AML-193 (cell line): ENCODE data around the gene CYP4V2.
"Not testable (repeated sequence)": the region's sequence is repeated elsewhere in the genome, so short reads cannot be mapped to it uniquely, and the experiment has no call there.

ENCODE experiments used
- DNase-seq, 2 experiments: peaks; one replicate each; lab custom pipeline; 2025; lab: John Stamatoyannopoulos, UW

The CYP4V2 gene

DNA sequence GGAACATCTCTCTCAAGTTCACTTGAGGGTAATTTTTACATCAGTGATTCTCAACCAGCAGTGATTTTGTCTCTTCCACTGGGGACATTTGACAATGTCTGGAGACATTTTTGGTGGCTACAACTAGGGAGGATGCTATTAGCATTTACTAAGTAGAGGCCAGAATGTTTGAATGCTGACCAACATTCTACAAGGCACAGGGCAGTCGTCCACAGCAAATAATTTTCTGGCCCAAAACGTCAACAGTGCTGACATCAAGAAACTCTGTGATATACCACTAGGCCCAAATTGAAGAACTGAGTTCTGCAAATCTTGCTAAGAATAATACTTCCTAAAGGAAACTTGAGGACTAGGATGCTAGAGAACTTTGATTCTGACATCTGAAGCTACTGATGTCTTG lies 43.0 kb downstream of the CYP4V2 start:
- DNase-seq: no peak

DNA sequence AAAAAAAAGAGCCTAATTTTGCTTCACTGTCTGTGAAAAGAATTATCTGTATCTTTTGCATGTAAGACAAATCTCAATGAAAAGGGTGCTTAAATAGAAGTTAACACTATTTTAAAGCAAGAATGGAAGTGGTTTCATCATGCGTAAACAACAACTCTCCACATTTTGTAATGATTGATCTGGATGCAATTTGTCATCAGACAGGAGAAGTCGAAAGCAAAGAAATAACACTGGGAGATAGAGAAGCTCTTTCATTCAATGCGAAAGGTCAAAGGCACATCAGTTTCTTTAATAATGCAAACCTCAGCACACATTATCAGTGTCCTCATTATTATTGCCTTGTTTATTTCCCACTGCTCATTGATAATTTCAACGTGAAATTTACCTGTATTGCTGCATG lies 44.8 kb downstream of the CYP4V2 start:
- no peak for DNase-seq

DNA sequence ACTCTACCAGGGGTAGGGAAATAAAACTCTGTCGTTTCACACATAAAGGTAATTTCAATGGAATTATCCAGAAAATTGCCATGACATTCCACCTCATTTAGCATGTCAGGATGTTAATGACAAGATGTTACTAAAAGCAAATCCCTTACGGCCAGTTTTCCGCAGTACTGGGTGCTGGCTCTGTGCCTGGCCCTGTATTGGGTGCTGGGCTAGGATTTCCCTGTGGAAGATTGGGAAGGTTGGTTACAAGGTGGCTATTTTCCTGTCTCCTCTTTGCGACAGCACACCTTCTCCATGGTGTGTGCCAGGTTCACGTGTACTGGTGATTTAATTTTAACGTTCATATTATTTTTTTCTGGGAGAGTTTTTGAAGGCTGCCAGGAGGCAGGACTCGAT lies 49.1 kb downstream of the CYP4V2 start:
- no peak for DNase-seq

DNA sequence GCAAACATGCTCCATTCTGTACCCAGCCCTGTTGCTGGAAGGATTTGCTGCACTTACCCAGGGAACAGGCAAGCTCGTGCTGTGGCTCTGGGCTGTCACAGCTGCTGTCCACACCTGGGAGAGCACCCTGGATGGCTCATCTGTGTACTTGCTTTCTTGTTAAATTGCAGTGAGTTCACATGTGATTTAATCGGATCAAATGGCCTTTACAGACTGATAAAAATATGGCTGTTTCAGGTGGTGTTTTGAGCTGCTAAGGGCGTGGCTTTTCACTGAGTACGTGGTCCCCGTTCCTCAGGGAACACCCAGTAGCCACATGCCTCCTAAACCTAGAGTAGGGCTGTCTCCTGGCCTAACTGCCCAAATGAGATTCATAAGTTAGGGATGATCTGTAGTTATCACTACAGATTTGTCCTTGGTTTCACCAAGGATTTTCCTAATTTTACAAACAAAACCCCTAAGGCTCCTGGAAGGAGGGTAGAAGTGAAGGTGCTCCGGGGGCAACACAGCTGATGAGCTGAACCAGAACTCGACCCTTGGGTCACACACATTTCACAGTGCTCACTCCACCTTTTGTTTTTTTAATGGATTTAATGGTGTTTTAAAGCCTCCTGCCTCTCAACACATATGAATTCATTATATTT lies 49.6 kb downstream of the CYP4V2 start:
- DNase-seq: peak in 1 of 2 experiments; percentile 42

DNA sequence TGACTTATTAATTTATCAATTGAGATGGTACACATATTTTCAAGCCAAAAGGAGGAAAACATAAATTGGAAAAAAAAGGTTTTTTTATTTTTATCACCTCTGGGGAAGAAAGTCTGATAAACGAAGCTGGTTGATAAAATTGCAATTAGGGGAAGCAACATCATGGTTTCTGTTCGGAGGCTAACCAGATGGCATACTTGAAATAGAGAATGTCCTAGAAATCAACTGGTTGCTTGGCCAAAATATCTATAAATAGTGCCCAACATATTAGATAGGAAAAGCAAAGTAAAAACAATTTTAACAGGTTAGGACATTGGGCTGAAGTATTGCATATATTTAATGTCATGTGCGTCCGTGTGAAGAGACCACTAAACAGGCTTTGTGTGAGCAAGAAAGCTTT lies 50.2 kb downstream of the CYP4V2 start:
- DNase-seq: no peak

DNA sequence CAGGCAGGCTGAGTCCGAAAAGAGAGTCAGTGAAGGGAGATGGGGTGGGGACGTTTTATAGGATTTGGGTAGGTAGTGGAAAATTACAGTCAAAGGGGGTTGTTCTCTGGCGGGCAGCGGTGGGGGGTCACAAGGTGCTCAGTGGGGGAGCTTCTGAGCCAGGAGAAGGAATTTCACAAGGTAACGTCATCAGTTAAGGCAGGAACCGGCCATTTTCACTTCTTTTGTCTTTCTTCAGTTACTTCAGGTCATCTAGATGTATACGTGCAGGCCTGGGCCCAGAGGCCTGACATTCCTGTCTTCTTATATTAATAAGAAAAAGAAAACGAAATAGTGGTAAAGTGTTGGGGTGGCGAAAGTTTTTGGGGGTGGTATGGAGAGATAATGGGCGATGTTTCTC lies 50.7 kb downstream of the CYP4V2 start:
- not testable (repeated sequence) for DNase-seq

DNA sequence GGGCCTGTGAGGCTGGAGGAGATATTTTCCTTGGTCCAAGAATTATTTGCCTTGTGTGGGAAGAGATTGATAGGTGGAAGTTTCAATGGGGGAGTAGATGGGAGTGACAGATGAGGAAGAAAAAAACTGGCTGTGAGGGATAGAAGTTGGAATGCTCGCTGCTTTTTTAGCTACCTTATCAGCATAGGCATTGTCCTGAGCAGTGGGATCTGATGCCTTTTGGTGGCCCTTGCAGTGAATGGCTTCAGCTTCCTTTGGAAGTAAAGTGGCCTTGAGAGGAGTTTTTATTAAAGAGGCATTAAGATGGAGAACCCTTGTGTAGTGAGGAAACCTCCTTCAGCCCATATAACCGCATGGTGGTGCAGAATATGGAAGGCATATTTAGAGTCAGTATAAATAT lies 52.0 kb downstream of the CYP4V2 start:
- no peak for DNase-seq

DNA sequence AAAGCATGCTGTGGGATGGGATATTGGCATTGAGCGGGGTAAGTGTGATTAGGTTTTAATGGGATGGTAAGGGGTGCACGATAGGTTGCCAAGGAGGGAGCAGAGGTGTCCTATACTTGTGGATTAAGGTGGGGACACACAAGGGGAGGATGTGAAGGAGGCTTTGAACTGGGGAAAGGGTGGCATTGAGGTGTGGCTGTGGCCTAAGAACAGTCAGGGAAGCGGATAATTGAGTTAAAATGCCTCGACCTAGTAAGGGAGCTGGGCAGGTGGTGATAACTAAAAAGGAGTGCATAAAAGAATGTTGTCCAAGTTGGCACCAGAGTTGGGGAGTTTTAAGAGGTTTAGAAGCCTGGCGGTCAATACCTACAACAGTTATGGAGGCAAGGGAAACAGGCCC lies 53.5 kb downstream of the CYP4V2 start:
- no peak for DNase-seq

DNA sequence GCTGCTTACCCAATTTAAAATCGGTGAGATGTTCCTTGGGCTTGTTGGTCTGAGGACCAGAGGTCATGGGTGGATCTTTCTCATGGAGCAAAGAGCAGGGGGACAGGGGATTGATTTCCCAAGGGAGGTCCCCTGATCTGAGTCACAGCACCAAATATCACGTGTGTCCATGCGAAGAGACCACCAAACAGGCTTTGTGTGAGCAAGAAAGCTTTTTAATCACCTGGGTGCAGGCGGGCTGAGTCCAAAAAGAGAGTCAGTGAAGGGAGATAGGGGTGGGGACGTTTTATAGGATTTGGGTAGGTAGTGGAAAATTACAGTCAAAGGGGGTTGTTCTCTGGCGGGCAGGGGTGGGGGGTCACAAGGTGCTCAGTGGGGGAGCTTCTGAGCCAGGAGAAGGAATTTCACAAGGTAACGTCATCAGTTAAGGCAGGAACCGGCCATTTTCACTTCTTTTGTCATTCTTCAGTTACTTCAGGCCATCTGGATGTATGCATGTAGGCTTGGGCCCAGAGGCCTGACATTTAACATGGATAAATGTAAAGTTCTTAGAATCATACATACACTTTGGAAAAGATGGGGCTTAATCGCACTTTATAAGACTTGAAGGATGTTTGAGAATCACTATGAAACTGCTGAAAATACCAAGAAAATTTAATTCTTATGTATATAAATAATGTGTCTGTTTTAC lies 55.8 kb downstream of the CYP4V2 start:
- DNase-seq: not testable (repeated sequence)

DNA sequence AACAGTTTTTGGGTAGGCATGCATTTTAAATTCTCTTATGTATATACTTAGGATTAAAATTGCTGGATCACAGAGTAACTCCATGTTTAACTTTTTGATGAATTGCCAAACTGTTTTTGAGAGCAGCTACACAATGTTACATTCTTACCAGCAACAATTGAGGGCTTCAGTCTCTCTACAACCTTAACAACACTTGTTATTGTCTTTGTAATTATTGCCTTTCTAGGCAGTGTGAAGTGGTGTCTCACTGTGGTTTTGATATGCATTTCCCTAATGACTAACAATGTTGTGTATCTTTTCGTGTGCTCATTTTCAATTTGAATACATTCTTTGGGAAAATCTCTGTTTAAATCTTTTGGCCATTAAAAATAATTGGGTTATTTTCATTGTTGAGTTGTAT lies 57.3 kb downstream of the CYP4V2 start:
- DNase-seq: no peak

DNA sequence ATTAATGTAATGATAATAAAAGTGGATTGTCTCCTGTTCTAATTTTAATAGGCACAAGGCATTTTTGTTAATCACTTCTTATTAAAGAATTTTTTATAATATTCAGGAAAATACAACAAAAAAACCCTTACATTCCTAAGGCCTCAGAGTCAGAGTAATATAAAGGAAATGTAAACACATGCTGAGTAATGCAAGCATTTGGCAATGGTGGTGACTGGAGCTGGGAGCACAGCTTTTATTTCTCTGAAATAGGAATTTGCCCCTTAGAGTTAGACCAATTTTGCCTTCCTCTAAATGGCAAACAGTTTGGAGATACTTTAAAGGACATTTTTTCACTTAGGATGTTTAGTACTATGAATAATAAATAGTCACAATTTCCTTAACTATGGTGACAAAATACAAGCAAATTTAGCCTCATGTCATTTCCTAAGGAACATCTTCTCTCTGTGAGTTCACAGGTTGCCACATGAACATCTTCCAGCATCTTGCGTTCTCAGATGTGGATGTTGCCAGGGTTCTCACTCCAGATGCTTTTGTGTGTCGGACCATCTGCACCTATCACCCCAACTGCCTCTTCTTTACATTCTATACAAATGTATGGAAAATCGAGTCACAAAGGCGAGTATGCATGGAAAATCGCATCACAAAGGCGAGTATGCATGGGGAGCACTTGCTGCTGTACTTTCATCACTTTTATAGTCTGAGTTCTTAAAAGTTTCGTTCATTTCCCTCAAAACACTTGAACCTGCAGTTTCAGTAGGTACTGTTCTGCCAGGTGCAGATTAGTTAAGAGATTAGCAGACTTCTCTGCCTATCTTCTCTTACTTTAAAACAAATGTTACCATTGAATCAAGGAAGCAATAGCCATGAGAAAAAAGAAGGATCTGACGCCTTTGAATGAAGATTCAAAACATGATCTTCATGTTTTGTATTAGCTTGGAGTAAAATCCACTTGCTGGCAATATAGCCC lies 58.7 kb downstream of the CYP4V2 start:
- DNase-seq: no peak

DNA sequence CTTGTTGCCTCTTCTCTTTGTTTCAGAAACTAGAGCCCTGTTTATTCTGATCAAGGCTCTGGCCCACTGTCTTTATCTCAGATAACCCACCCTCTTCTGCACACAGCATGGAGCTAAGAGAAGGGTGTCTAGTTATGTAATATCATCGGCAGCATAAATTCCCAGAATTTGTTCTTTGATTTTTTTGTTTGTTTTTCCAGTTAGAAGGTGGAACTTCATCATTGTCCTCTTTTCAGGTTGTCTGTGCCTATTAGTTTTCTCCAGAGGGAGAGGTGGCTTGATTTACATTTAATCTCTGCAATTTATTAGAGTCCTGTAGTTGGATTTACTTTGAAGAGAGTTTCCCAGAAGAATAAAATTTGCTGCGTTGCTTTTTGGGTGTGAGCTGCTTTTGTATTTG lies 59.4 kb downstream of the CYP4V2 start:
- DNase-seq: no peak

DNA sequence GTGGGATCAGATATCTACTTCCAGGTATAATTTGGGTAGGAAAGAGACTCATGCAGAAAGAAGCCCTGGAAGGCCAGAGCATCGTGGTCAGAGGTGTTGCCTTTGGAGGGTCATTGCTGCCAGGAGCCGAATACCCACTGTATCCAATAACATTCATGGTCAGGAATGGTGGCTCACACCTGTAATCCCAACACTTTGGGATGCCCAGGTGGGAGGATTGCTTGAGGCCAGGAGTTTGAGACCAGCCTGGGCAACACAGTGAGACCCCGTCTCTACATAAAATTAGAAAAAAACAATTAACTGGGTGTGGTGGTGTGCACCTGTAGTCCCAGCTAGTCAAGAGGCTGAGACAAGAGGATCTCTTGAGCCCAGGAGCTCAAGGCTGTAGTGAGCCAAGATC lies 63.8 kb downstream of the CYP4V2 start:
- DNase-seq: no peak

DNA sequence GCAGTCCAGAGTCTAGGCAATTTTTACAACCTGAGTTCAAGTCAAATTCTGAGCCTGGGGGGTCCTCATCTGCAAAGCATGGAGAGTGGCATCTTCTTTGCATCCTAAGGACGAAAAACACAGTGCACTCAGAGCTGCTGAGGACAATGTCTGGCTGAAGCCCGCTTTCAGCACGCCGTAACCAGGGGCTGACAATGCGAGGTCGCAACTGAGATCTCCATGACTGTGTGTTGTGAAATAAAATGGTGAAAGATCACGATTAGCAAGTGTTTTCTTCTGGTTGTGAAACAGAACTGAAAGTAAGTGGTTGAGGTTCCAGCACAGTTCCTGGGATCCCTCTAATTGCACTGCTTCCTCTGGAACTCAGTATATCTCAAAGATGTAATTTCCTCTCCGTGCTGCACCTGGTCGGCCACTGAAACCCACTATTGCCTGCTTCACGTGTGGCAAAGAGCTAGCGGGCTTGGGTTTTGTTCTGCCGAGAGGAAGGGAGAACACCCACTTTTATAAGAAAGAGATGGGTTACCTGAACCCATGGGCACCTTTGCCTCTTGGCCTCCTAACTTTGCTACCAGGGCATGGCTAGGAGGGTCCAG lies 66.9 kb downstream of the CYP4V2 start:
- DNase-seq: no peak

DNA sequence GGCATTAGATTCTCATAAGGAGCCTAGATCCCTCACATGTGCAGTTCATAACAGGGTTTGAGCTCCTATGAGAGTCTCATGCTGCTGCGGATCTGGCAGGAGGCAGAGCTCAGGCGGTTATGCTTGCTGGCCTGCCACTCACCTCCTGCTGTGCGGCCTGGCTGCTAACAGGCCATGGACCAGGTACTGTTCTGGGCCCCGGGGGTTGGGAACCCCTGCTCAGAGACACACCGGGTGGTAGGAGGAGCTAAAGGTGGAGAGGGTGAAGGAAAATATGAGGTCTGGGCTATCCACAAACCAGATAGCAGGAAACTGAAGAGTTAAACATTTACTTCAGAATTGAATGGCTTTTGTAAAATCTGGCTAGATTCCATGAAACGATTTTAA lies 68.7 kb downstream of the CYP4V2 start:
- DNase-seq: no peak
